ENCODE data around the gene RAB6C. TPM values are rescaled to one million over a fixed set of nuclear protein-coding genes. Genes with fewer than 3 reads are reported as not detected.

Gene RAB6C
- not detected in 2 replicates for total RNA-seq

DNA sequence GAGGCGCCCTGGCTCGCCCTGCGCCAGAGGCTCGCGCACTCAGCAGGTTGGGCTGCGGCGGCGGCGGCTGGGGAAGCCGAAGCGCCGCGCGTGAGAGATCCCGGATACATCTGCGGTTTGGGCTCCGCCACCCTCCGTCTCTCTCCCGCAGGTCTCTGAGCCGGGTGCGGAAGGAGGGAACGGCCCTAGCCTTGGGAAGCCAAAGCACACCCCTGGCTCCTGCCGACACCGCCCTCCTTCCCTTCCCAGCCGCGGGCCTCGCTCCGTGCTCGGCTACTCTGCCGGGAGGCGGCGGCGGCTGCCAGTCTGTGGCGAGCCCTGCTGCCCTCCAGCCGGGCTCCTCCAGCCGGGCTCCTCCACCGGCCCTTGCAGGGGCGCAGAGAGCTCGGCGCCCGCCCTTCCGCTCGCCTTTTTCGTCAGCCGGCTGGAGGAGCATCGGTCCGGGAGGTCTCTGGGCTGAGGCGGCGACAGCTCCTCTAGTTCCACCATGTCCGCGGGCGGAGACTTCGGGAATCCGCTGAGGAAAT, at the start of gene RAB6C:
Gene RAB6C, plus strand, starts transcription at position 38 of the 527 bp plus-strand sequence. Its CDS starts 450 bp downstream, at position 488.

Other genes starting within 250 kb of the RAB6C start
- not detected in 2 replicates for gene POTEF, start 149.6 kb downstream of the RAB6C start, total RNA-seq
- gene CCDC74B, start 165.4 kb downstream of the RAB6C start, total RNA-seq, result 4.8 and 9.5 TPM in 2 replicates
- 11.0 and 24.6 TPM in 2 replicates for gene SMPD4, start 201.9 kb downstream of the RAB6C start, total RNA-seq
- 66.9 and 144 TPM in 2 replicates for gene MZT2B, start 202.6 kb downstream of the RAB6C start, total RNA-seq
- 0.09 TPM in 1 of 2 replicates, not detected in the other for gene TUBA3E, start 218.8 kb downstream of the RAB6C start, total RNA-seq

Data from smooth muscle cell of the umbilical artery (primary cell).